ENCODE data around the gene EXOC3L1. TPM values are rescaled to one million over a fixed set of nuclear protein-coding genes. Genes with fewer than 3 reads are reported as not detected.
A peak's percentile ranks its signal among the peaks of the same experiment; 100 is the strongest.

Gene EXOC3L1
- total RNA-seq, 1 experiment from 2014 or later: 4.0 TPM

GRCh38 chr16:67181346-67181745, 8.6 kb downstream of the EXOC3L1 start:
- TF ChIP-seq OVOL2 (CRISPR knock-in tag; IDR thresholded peaks at IDR 0.05; ENCODE audit: borderline replicate concordance) (no peak), ZNF425 (CRISPR knock-in tag; conservative IDR thresholded peaks at IDR 0.05) (no peak), CREB1 (CRISPR knock-in tag; IDR thresholded peaks at IDR 0.05) (no peak), TCF7 (CRISPR knock-in tag; IDR thresholded peaks at IDR 0.05; ENCODE audit: low read depth) (no peak), NR1H2 (CRISPR knock-in tag; IDR thresholded peaks at IDR 0.05) (no peak), SMAD3 (CRISPR knock-in tag; IDR thresholded peaks at IDR 0.05; ENCODE audit: borderline replicate concordance) (no peak), CDX4 (CRISPR knock-in tag; IDR thresholded peaks at IDR 0.05; ENCODE audit: borderline replicate concordance) (no peak), IRF1 (CRISPR knock-in tag; IDR thresholded peaks at IDR 0.05) (no peak), ZMAT4 (CRISPR knock-in tag; IDR thresholded peaks at IDR 0.05) (no peak), ATF1 (CRISPR knock-in tag; IDR thresholded peaks at IDR 0.05) (no peak), JUN (CRISPR knock-in tag; IDR thresholded peaks at IDR 0.05) (no peak)
- H3K4me3 Mint-ChIP-seq: no peak overlapping the region
- H3K9me3 Mint-ChIP-seq: no peaks in the 10 kb centered on the region
- H3K4me1 Mint-ChIP-seq: peaks cover 22% of the 10 kb centered on the region
- ATAC-seq (no peak), DNase-seq (ENCODE audit: low spot score) (no peak)
- no peak overlapping the region for H3K27ac Mint-ChIP-seq
- peaks cover 3% of the 10 kb centered on the region; the same call in 1 of the 2 replicates for H3K36me3 Mint-ChIP-seq
- H3K27me3 Mint-ChIP-seq (ENCODE audit: low read depth): peaks cover 43% of the 10 kb centered on the region
- CTCF ChIA-PET: no interaction called here
- POLR2A ChIA-PET: no interaction called here

GRCh38 chr16:67180166-67180565, 9.8 kb downstream of the EXOC3L1 start:
- POLR2A ChIA-PET: no interaction called here

More at GRCh38 chr16:67180166-67180565, 9.8 kb downstream of the EXOC3L1 start:
- Mint-ChIP-seq H3K27me3 (ENCODE audit: low read depth) (peaks cover 43% of the 10 kb centered on the region), H3K4me1 (peaks cover 15% of the 10 kb centered on the region), H3K9me3 (no peaks in the 10 kb centered on the region), H3K27ac (no peak overlapping the region), H3K36me3 (peaks cover 3% of the 10 kb centered on the region; the same call in 1 of the 2 replicates), H3K4me3 (no peak overlapping the region)
- CTCF ChIA-PET: interaction anchor here (1.2 to 1.4 kb wide), 2 partner anchors 10 to 162 kb away, joined by 5 read pairs; partner anchors contain the start of gene NOL3
- peak; percentile 11 for DNase-seq (ENCODE audit: low spot score)
- no peak for TF ChIP-seq ZNF532 (CRISPR knock-in tag; IDR thresholded peaks at IDR 0.05; ENCODE audit: borderline replicate concordance)
- TF ChIP-seq ZNF121 (CRISPR knock-in tag; IDR thresholded peaks at IDR 0.05): no peak
- no peak for TF ChIP-seq ZBTB21 (CRISPR knock-in tag; IDR thresholded peaks at IDR 0.05; ENCODE audit: borderline replicate concordance)
- TF ChIP-seq ATF1 (CRISPR knock-in tag; IDR thresholded peaks at IDR 0.05): no peak
- no peak for TF ChIP-seq TEAD4 (CRISPR knock-in tag; IDR thresholded peaks at IDR 0.05)
- TF ChIP-seq ZNF425 (CRISPR knock-in tag; conservative IDR thresholded peaks at IDR 0.05): no peak
- no peak for TF ChIP-seq ZNF396 (CRISPR knock-in tag; IDR thresholded peaks at IDR 0.05; ENCODE audit: borderline replicate concordance)
- no peak for TF ChIP-seq CBFB (CRISPR knock-in tag; IDR thresholded peaks at IDR 0.05; ENCODE audit: low read depth)
- no peak for TF ChIP-seq CREB1 (CRISPR knock-in tag; IDR thresholded peaks at IDR 0.05)
- TF ChIP-seq GRHL2 (CRISPR knock-in tag; IDR thresholded peaks at IDR 0.05; ENCODE audit: insufficient replicate concordance, severe bottlenecking): no peak
- no peak for TF ChIP-seq HMGXB4 (CRISPR knock-in tag; IDR thresholded peaks at IDR 0.05)
- TF ChIP-seq ZMAT4 (CRISPR knock-in tag; IDR thresholded peaks at IDR 0.05): no peak
- no peak for TF ChIP-seq ZNF671 (CRISPR knock-in tag; IDR thresholded peaks at IDR 0.05)
- no peak for ATAC-seq
